OCI-LY7 (cell line): Measurements from ENCODE around the gene CDH23. TPM values are rescaled to one million over a fixed set of nuclear protein-coding genes. Genes with fewer than 3 reads are reported as not detected.

Experiments used
- BruUV-seq: library from RNA; stranded (reverse); fragments of 400-500 nt; replicated peaks from 2 replicates; lab custom pipeline; 2021; lab: Mats Ljungman, UMichigan
- CTCF ChIA-PET: fragments of 300-600 bp; sonication (Branson Sonifier 250); formaldehyde crosslinking; loops from one replicate; lab custom pipeline; 2022; ENCODE audit warnings: antibody characterized with exemption; ENCODE audit not compliant: unreplicated experiment; lab: Charles Lee
- POLR2A ChIA-PET: fragments of 300-600 bp; sonication (Branson Sonifier 250); formaldehyde crosslinking; loops from one replicate; lab custom pipeline; 2022; ENCODE audit warnings: antibody characterized with exemption; lab: Charles Lee
- DNase-seq: peaks from one replicate; pipeline ENCODE4 v3.0.0-alpha.2; 2015; ENCODE audit warnings: low spot score
- H2AFZ ChIP-seq: fragments of 200-600 bp; sonication (generic), shearing (Covaris generic); 2 replicates; pipeline ENCODE4 v1.6.1; 2014; ENCODE audit warnings: mild to moderate bottlenecking, antibody characterized with exemption, low read length, moderate library complexity
- H3K27ac ChIP-seq: fragments of 200-600 bp; sonication (generic); 2 replicates; pipeline ENCODE4 v1.5.1; 2014; ENCODE audit warnings: mixed run types, low read depth, mild to moderate bottlenecking, moderate library complexity, low read length, inconsistent platforms; ENCODE audit not compliant: poor library complexity, severe bottlenecking
- H3K36me3 ChIP-seq: fragments of 200-600 bp; sonication (generic); 2 replicates; pipeline ENCODE4 v1.6.1; 2014; ENCODE audit warnings: mild to moderate bottlenecking, antibody characterized with exemption, low read length, moderate library complexity, mixed read lengths; ENCODE audit not compliant: insufficient read depth
- H3K4me1 ChIP-seq: fragments of 200-600 bp; sonication (generic); 2 replicates; pipeline ENCODE4 v1.5.1; 2014; ENCODE audit warnings: mild to moderate bottlenecking, low read length; ENCODE audit not compliant: insufficient read depth, poor library complexity, severe bottlenecking
- H3K4me2 ChIP-seq: fragments of 200-600 bp; sonication (generic); 2 replicates; pipeline ENCODE4 v1.6.1; 2014; ENCODE audit warnings: mild to moderate bottlenecking, low read length
- H3K4me3 ChIP-seq: fragments of 200-600 bp; sonication (generic); 2 replicates; pipeline ENCODE4 v1.5.1; 2014; ENCODE audit warnings: mild to moderate bottlenecking, low read depth, low read length; ENCODE audit not compliant: poor library complexity, severe bottlenecking
- H3K79me2 ChIP-seq: fragments of 200-600 bp; sonication (generic); 2 replicates; pipeline ENCODE4 v1.6.1; 2016; ENCODE audit warnings: low read depth, mild to moderate bottlenecking, low read length, moderate library complexity, mixed read lengths; ENCODE audit not compliant: insufficient read depth
- H3K9me2 ChIP-seq: fragments of 200-600 bp; sonication (generic); 2 replicates; pipeline ENCODE4 v1.6.1; 2016; ENCODE audit warnings: mild to moderate bottlenecking, low read length, mixed read lengths; ENCODE audit not compliant: insufficient read depth
- H3K9me3 ChIP-seq: fragments of 200-600 bp; sonication (generic); 2 replicates; pipeline ENCODE4 v1.6.1; 2014; ENCODE audit warnings: mild to moderate bottlenecking, mixed run types, low read length, mixed read lengths
- H4K20me1 ChIP-seq: fragments of 200-600 bp; sonication (generic); 2 replicates; pipeline ENCODE4 v1.6.1; 2014; ENCODE audit warnings: mild to moderate bottlenecking, antibody characterized with exemption, low read length, moderate library complexity, mixed read lengths; ENCODE audit not compliant: insufficient read depth
- EZH2phosphoT487 ChIP-seq: fragments of 200-600 bp; sonication (generic); IDR thresholded peaks from 2 replicates; pipeline ENCODE4 v1.6.1; 2018; ENCODE audit warnings: low read depth, borderline replicate concordance, mild to moderate bottlenecking, mixed run types, antibody characterized with exemption, low read length, moderate library complexity, mixed read lengths
- intact Hi-C: fragments of 100-400 bp; cut with micrococcal nuclease; formaldehyde crosslinking; loops from one replicate; pipeline ENCODE4 v1.10.0; 2022; ENCODE audit not compliant: unreplicated experiment
- total RNA-seq, 2 experiments: library from RNA; depleted of rRNA in 1 of 2; stranded (reverse); fragments of >200 nt in 1 of 2; shearing (Covaris generic) in 1 of 2; gene quantifications; 2 replicates each; pipeline ENCODE4 v1.2.3, GENCODE V29; 2014 to 2022
- TF ChIP-seq, protein P1 (sequence below): fragments of 200-600 bp; sonication (generic); conservative IDR thresholded peaks from 2 replicates; pipeline ENCODE4 v1.5.1; 2014; ENCODE audit warnings: mild to moderate bottlenecking, antibody characterized with exemption, low read length, moderate library complexity, mixed read lengths

The CDH23 gene
- total RNA-seq, 2 experiments from 2014 or later: 0.92 to 9.9 TPM

DNA sequence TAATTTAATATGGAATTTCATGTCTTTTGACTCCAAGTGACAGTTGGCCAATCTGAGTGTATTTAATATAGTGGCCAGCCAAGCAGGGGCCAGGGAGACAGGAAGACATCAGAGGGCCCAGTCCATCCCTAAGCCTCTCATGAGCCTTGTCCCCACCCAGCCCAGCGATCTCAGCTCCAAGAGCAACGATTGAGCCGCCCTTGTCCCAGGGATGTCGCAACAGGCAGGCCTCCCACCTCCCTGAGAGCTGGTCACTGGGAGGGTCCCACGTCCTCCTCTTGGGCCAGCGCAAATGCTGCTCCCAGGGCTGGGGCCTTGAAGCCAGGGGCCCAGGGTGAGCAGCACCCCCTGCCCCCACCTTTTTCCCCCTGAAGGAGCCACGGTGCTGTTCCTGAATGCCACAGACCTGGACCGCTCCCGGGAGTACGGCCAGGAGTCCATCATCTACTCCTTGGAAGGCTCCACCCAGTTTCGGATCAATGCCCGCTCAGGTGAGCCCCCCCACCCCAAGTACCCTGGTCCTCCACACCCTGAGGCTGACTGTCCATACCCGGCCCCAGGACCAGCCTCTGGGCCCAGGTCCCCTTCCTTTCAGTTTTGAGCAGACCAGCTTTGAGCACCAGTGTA, 293.5 kb downstream of the CDH23 start:
- no TSS peak for BruUV-seq

DNA sequence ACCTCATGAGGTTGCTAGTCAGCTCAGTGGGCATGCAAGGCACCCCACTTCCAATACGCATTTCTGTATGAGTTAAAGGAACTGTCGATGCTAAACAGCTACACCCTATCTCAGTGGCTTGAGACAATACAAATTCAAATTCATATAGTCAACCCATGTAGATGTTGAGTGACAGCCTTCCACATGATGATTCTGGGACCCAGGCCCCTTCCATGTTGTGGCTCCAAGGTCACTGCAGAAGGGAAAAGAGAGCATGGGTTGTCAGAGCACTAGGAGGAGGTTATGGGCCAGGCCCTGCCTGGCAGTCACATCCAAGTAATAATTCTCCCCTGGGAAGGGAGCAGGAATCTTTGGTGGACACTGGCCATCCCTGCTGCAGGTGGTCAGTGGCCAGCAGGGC, 294.7 kb downstream of the CDH23 start:
- intact Hi-C loops: loop anchor here (5.0 kb wide), 1 partner anchor 69 kb away; no protein-coding TSS in a partner anchor
- ChIA-PET POLR2A (no interaction called here), CTCF (no interaction called here)
- no peak overlapping the region for H3K4me2 ChIP-seq
- peaks cover 38% of the 10 kb centered on the region for H3K4me1 ChIP-seq
- no peaks in the 10 kb centered on the region for H4K20me1 ChIP-seq
- 0 out of 2 replicates have a peak, but pooled peaks cover 3% of the 10 kb centered on the region for H3K9me3 ChIP-seq
- H3K4me3 ChIP-seq: no peak overlapping the region
- no peak for DNase-seq
- no TSS peak for BruUV-seq
- TF ChIP-seq, protein P1, sequence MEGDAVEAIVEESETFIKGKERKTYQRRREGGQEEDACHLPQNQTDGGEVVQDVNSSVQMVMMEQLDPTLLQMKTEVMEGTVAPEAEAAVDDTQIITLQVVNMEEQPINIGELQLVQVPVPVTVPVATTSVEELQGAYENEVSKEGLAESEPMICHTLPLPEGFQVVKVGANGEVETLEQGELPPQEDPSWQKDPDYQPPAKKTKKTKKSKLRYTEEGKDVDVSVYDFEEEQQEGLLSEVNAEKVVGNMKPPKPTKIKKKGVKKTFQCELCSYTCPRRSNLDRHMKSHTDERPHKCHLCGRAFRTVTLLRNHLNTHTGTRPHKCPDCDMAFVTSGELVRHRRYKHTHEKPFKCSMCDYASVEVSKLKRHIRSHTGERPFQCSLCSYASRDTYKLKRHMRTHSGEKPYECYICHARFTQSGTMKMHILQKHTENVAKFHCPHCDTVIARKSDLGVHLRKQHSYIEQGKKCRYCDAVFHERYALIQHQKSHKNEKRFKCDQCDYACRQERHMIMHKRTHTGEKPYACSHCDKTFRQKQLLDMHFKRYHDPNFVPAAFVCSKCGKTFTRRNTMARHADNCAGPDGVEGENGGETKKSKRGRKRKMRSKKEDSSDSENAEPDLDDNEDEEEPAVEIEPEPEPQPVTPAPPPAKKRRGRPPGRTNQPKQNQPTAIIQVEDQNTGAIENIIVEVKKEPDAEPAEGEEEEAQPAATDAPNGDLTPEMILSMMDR: no peak
- TF ChIP-seq EZH2phosphoT487: no peak
- no peaks in the 10 kb centered on the region for H3K79me2 ChIP-seq
- no peaks in the 10 kb centered on the region for H3K9me2 ChIP-seq
- no peak overlapping the region for H2AFZ ChIP-seq
- H3K27ac ChIP-seq: no peak overlapping the region
- H3K36me3 ChIP-seq: no peaks in the 10 kb centered on the region

More for the DNA sequence above, 293.5 kb downstream of the CDH23 start:
- CTCF ChIA-PET: no interaction called here
- 0 out of 2 replicates have a peak, but pooled peaks cover 3% of the 10 kb centered on the region for H3K9me3 ChIP-seq
- H2AFZ ChIP-seq: no peak overlapping the region
- no peak overlapping the region for H3K27ac ChIP-seq
- H3K4me1 ChIP-seq: peaks cover 26% of the 10 kb centered on the region
- H3K79me2 ChIP-seq: no peaks in the 10 kb centered on the region
- H3K36me3 ChIP-seq: no peaks in the 10 kb centered on the region
- no peaks in the 10 kb centered on the region for H4K20me1 ChIP-seq
- POLR2A ChIA-PET: interaction anchor here (1.5 kb wide), 1 partner anchor 11 kb away, joined by 4 read pairs; no protein-coding TSS in a partner anchor
- TF ChIP-seq, protein P1: no peak
- TF ChIP-seq EZH2phosphoT487: no peak
- H3K4me2 ChIP-seq: no peak overlapping the region
- no peak for DNase-seq
- H3K4me3 ChIP-seq: no peak overlapping the region
- H3K9me2 ChIP-seq: no peaks in the 10 kb centered on the region
- intact Hi-C loops: loop anchor here (5.0 kb wide), 1 partner anchor 68 kb away; no protein-coding TSS in a partner anchor
